Pancreas (tissue), 10 donors: Measurements from ENCODE around the gene HSP90AB1. TPM values are rescaled to one million over a fixed set of nuclear protein-coding genes. Genes with fewer than 3 reads are reported as not detected.
A peak's percentile ranks its signal among the peaks of the same experiment; 100 is the strongest.

ENCODE experiments used
- ATAC-seq, 4 donors: fragments of 200-7000 bp; cut with Tn5 transposase; one replicate each; pipeline versions ENCODE4 v1.8.0 to v1.9.1; 2020; ENCODE audit warnings: mild to moderate bottlenecking in 4 of 4, moderate library complexity in 4 of 4
- DNase-seq, 6 donors: peaks; one replicate each; pipeline ENCODE4 v3.0.0-alpha.2; 2020
- FAIRE-seq: peaks from 2 replicates; lab custom pipeline; 2012; peaks lifted over from hg19 to GRCh38; lab: Jason Lieb, UNC
- H3K27ac ChIP-seq, 4 donors: fragments of 200-600 bp; sonication (generic); 1 replicate in 3 of 4; 2 replicates in 1 of 4; pipeline versions ENCODE4 v1.5.0 to v1.8.0; 2020
- H3K27me3 ChIP-seq, 4 donors: fragments of 200-600 bp; one replicate each; pipeline ENCODE4 v1.8.0; 2021
- H3K36me3 ChIP-seq, 3 donors: fragments of 200-600 bp; sonication (generic) in 1 of 3; one replicate each; pipeline versions ENCODE4 v1.5.0 to v1.8.0; 2020 to 2021
- H3K4me1 ChIP-seq, 3 donors: fragments of 200-600 bp; one replicate each; pipeline ENCODE4 v1.8.0; 2021
- H3K4me3 ChIP-seq, 4 donors: fragments of 200-600 bp; sonication (generic) in 2 of 4; one replicate each; pipeline versions ENCODE4 v1.5.0 to v1.8.0; 2020 to 2021
- H3K9me3 ChIP-seq, 4 donors: fragments of 200-600 bp; one replicate each; pipeline ENCODE4 v1.8.0; 2021
- CTCF ChIP-seq, 4 donors: fragments of 200-600 bp; sonication (generic) in 3 of 4; IDR thresholded peaks; one replicate each; pipeline versions ENCODE4 v1.5.0 to v1.8.0; 2021; ENCODE audit warnings: antibody characterized with exemption in 4 of 4
- WGBS, 2 donors: extraction: QIAGEN DNeasy Blood & Tissue Kit; methylation state at CpG; one replicate each; pipeline ENCODE4 v1.1.7; 2013; 5-methylcytosine and 5-hydroxymethylcytosine counted together
- intact Hi-C, 3 donors: fragments of 100-400 bp; cut with DNase I; formaldehyde crosslinking; loops; one replicate each; pipeline versions ENCODE4 v1.11.1 to v1.14.2; 2022
- polyA plus RNA-seq, 2 donors: library from polyadenylated mRNA; stranded (reverse); fragments of 200-250 nt; gene quantifications; one replicate each; pipeline ENCODE4 v1.2.3, GENCODE V29; 2013
- total RNA-seq, 6 donors: library from RNA; stranded (reverse); fragmentation: NEBNext Ultra II Directional in 4 of 6; extraction: Animal tissue kit (Norgen Biotek cat#: 25700) in 4 of 6; gene quantifications; one replicate each; pipeline versions ENCODE4 v1.2.1 to v1.2.4, GENCODE V29; 2021 to 2023
- donor health status: healthy with polysubstance abuse.
- donor health status: DM: no; HTN: no; CAD: no; lungs with moderate emphysema.
- donor health status: DM: no; HTN: no; CAD: no.
- donor health status: control.
- donor health status: control.
- donor health status: Bipolar disorder and iron deficiency.
- donor health status: DM: yes; HTN: yes; CAD: no.
- donor health status: DM: no; HTN: no; CAD: no.
- donor health status: DM: no; HTN: no; CAD: no.
- donor health status: DM: yes; HTN: yes; CAD: no.

The HSP90AB1 gene
- total and polyA plus RNA-seq, 8 donors: 145 to 577 (median 434) TPM

GRCh38 chr6:44285552-44286284 lies 38.8 kb downstream of the HSP90AB1 start:
- intact Hi-C loops: no loop called here
- ATAC-seq: no peak
- Histone ChIP-seq H3K4me1 (no peaks in the 10 kb centered on the region), H3K36me3 (no peaks in the 10 kb centered on the region), H3K9me3 (no peaks in the 10 kb centered on the region), H3K4me3 (no peak overlapping the region), H3K27ac (no peak overlapping the region), H3K27me3 (no peaks in the 10 kb centered on the region)
- WGBS, 2 donors: 67 to 69% methylated on average over 25 of the region's 25 CpGs
- peak in 1 of 6 donors; percentile 37 for DNase-seq
- no peak for TF ChIP-seq CTCF (IDR thresholded peaks at IDR 0.05)
- FAIRE-seq: no peak

GRCh38 chr6:44286285-44286565 lies 39.3 kb downstream of the HSP90AB1 start:
- Histone ChIP-seq H3K27ac (no peak overlapping the region), H3K4me1 (no peaks in the 10 kb centered on the region), H3K9me3 (no peaks in the 10 kb centered on the region), H3K4me3 (no peak overlapping the region), H3K27me3 (no peaks in the 10 kb centered on the region), H3K36me3 (no peaks in the 10 kb centered on the region)
- FAIRE-seq (no peak), ATAC-seq (no peak), DNase-seq (no peak)
- WGBS, 2 donors: 80% methylated on average over 12 of the region's 12 CpGs
- intact Hi-C loops: no loop called here
- TF ChIP-seq CTCF (IDR thresholded peaks at IDR 0.05): no peak

GRCh38 chr6:44286747-44287146 lies 39.8 kb downstream of the HSP90AB1 start:
- DNase-seq (peak in 1 of 6 donors; percentile 8), ATAC-seq (no peak), FAIRE-seq (no peak)
- no peaks in the 10 kb centered on the region for H3K27me3 ChIP-seq
- TF ChIP-seq CTCF (IDR thresholded peaks at IDR 0.05): no peak
- H3K36me3 ChIP-seq: no peaks in the 10 kb centered on the region
- WGBS, 2 donors: 38 to 42% methylated on average over 2 of the region's 2 CpGs
- H3K9me3 ChIP-seq: no peaks in the 10 kb centered on the region
- H3K4me3 ChIP-seq: no peak overlapping the region
- H3K27ac ChIP-seq: no peak overlapping the region
- no peaks in the 10 kb centered on the region for H3K4me1 ChIP-seq
- intact Hi-C loops: no loop called here

DNA sequence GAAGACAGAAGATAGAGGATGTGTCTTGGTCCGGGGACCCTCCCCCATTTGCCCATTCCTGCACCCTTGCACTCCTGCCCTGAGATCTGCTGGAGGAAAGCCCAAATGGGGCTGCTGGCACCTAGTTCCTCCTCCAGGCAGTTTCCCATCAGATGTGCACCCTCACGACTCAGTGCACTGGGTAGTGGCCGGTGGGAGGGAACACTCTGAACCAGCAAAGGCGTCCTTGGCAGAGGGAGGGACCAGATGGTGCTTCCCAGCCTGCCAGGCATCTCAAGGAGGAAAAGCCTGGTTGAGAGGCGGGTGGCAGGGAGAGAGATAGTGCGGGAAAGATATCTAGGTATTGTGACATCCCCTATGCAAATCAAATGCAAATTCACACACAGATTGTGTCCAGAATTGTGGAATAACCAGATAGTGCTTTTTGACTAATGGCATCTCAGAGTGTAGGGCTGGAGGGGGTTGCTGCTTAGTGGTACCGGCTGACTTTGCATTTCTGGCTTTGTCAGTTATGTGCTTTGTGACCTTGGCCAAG lies 42.9 kb downstream of the HSP90AB1 start:
- H3K4me1 ChIP-seq: no peaks in the 10 kb centered on the region
- H3K9me3 ChIP-seq: no peaks in the 10 kb centered on the region
- H3K27ac ChIP-seq: no peak overlapping the region
- intact Hi-C loops: no loop called here
- DNase-seq (peak in 5 of 6 donors; percentile 28 to 64 (median 49)), ATAC-seq (peak; percentile 54 to 91 (median 82)), FAIRE-seq (no peak)
- H3K4me3 ChIP-seq: no peak overlapping the region
- WGBS, 2 donors: 14% methylated on average over 7 of the region's 7 CpGs
- H3K36me3 ChIP-seq: no peaks in the 10 kb centered on the region
- TF ChIP-seq CTCF (IDR thresholded peaks at IDR 0.05): no peak
- H3K27me3 ChIP-seq: peaks cover 0 to under 1% (median 0%) of the 10 kb centered on the region in 4 donors

DNA sequence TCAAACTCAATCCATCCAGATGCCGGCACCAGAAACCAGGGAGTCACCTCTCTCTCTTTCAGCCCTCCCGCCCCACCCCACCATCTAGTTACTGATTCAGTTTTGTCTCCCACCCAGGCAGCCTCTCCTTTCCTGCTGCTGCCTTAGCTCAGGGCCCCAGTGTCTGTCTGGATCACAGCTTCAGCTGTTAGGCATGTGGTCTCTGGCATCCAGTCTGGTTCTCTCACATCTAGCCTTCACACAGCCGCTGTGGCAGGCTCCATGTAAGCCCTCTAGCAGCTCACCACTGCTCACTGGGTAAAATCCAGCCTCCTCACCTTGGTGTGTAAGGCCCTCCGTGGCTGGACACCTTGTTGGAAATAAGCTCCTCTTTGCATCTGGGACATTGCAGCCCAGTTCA lies 44.9 kb downstream of the HSP90AB1 start:
- no peak for ATAC-seq
- Histone ChIP-seq H3K9me3 (no peaks in the 10 kb centered on the region), H3K4me3 (no peak overlapping the region), H3K27ac (no peak overlapping the region), H3K4me1 (no peaks in the 10 kb centered on the region), H3K36me3 (no peaks in the 10 kb centered on the region), H3K27me3 (peaks cover 0 to 7% (median 0%) of the 10 kb centered on the region in 4 donors)
- TF ChIP-seq CTCF (IDR thresholded peaks at IDR 0.05): no peak
- intact Hi-C loops: no loop called here
- FAIRE-seq: no peak
- 56% methylated on average over 4 of the region's 4 CpGs for WGBS, 2 donors
- peak in 1 of 6 donors; percentile 15 for DNase-seq
